Osteocyte (in vitro differentiated cells): Measurements from ENCODE around the gene TAC3. TPM values are rescaled to one million over a fixed set of nuclear protein-coding genes. Genes with fewer than 3 reads are reported as not detected.

Experiments used
- DNase-seq: peaks from one replicate; pipeline ENCODE4 v3.0.0; 2021; ENCODE audit warnings: mixed read lengths; ENCODE audit not compliant: unreplicated experiment; ENCODE audit errors: extremely low spot score
- H3K27ac Mint-ChIP-seq: one replicate; pipeline ENCODE4 v1.8.0; 2021; ENCODE audit warnings: mild to moderate bottlenecking, mixed read lengths; ENCODE audit not compliant: unreplicated experiment
- H3K27me3 Mint-ChIP-seq: one replicate; pipeline ENCODE4 v1.8.0; 2021; ENCODE audit warnings: mixed read lengths; ENCODE audit not compliant: unreplicated experiment
- H3K36me3 Mint-ChIP-seq: one replicate; pipeline ENCODE4 v1.8.0; 2021; ENCODE audit warnings: mixed read lengths; ENCODE audit not compliant: unreplicated experiment
- H3K4me1 Mint-ChIP-seq: one replicate; pipeline ENCODE4 v1.8.0; 2021; ENCODE audit warnings: mixed read lengths; ENCODE audit not compliant: unreplicated experiment
- H3K4me3 Mint-ChIP-seq: one replicate; pipeline ENCODE4 v1.8.0; 2021; ENCODE audit warnings: mild to moderate bottlenecking, moderate library complexity, mixed read lengths; ENCODE audit not compliant: unreplicated experiment
- H3K9me3 Mint-ChIP-seq: one replicate; pipeline ENCODE4 v1.8.0; 2021; ENCODE audit warnings: mixed read lengths; ENCODE audit not compliant: unreplicated experiment
- total RNA-seq: library from RNA; stranded (reverse); gene quantifications from 2 replicates; pipeline ENCODE4 v1.2.1, GENCODE V29; 2021
- TF ChIP-seq, protein P1 (sequence below): fragments of 200-600 bp; sonication (generic); IDR thresholded peaks from 2 replicates; pipeline ENCODE4 v1.5.0; 2021; ENCODE audit warnings: antibody characterized with exemption, mild to moderate bottlenecking, moderate library complexity

Gene TAC3
- total RNA-seq, 1 donor from 2014 or later = not detected

DNA sequence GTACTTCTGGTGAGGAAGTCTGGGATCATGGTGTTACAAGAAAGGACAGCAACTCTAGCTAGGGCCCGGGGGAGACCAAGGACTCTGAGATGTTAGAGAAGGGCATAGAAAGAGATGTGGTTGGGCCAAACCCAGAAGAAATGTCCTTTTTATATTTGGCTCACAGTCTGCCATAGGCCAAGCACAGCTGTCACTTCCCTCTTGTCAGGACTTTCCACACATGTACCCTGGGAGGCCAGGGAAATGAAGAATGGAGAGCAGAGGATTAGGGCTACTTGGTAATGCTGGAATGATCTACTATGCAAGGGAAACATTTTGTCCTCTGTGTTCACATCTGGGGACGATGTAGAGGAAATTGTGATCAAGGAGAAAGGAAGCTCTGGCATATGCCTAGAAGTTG is 24.4 kb upstream of the TAC3 start:
- Mint-ChIP-seq H3K9me3 (no peaks in the 10 kb centered on the region), H3K4me1 (no peaks in the 10 kb centered on the region), H3K36me3 (no peaks in the 10 kb centered on the region), H3K27me3 (peaks cover 56% of the 10 kb centered on the region), H3K4me3 (no peak overlapping the region), H3K27ac (no peak overlapping the region)
- TF ChIP-seq, protein P1, sequence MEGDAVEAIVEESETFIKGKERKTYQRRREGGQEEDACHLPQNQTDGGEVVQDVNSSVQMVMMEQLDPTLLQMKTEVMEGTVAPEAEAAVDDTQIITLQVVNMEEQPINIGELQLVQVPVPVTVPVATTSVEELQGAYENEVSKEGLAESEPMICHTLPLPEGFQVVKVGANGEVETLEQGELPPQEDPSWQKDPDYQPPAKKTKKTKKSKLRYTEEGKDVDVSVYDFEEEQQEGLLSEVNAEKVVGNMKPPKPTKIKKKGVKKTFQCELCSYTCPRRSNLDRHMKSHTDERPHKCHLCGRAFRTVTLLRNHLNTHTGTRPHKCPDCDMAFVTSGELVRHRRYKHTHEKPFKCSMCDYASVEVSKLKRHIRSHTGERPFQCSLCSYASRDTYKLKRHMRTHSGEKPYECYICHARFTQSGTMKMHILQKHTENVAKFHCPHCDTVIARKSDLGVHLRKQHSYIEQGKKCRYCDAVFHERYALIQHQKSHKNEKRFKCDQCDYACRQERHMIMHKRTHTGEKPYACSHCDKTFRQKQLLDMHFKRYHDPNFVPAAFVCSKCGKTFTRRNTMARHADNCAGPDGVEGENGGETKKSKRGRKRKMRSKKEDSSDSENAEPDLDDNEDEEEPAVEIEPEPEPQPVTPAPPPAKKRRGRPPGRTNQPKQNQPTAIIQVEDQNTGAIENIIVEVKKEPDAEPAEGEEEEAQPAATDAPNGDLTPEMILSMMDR = no peak
- no peak for DNase-seq

DNA sequence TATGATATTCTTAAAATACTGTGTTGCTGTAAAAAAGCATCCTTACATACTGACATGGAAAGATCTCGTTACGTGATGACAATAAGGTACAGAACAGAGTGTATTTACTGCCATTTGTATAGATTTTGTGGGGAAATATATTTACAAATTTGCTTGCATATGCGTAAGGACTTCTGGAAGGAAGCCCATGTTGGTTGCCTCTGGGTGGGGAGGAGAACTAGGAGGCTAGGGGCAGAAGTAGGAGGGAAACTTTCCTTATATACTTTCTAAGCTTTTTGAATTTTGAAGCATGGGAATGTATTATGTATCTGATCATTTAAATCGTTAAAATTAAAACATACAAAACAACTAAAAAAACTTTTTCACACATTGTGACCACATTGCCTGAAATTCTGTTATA is 23.9 kb upstream of the TAC3 start:
- H3K36me3 Mint-ChIP-seq = no peaks in the 10 kb centered on the region
- H3K4me1 Mint-ChIP-seq = no peaks in the 10 kb centered on the region
- no peaks in the 10 kb centered on the region for H3K9me3 Mint-ChIP-seq
- peaks cover 59% of the 10 kb centered on the region for H3K27me3 Mint-ChIP-seq
- DNase-seq = no peak
- H3K27ac Mint-ChIP-seq = no peak overlapping the region
- TF ChIP-seq, protein P1 = no peak
- no peak overlapping the region for H3K4me3 Mint-ChIP-seq

DNA sequence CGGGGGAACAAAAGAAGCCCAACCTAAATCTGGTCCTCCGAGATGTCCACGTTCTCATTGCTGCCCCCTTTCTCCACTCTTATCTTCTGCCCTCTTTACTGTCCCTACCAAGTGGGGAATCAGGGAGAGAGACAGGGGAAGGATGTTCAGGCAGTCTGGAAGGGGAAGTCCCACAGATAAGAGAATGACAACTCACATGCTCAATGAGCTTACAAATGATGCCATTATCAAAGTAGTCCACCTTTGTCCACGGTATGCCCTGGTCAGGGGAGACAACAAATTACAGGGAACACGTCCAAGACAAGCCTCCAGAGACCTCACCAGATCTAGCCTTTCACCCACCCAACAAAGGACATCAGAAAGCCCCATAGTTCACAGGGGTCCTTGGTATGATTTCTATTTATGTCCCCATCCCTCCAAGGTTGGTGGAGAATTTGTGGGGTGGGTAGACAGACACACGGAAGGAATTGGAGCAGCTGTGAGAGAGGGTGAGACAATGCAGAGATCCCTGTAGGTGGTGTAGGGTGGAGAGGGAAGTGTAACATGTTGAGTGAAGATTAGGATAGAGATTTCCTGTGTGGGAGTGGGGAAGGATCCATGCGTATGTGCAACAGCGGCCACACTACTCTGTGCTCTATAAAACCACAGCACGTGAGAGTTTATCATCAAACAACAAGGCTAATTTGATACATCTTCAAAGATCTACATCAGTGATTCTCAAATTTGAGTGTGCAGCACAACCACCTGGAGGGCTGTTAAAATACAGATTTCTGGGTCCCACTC is 22.9 kb upstream of the TAC3 start:
- H3K4me3 Mint-ChIP-seq = no peak overlapping the region
- H3K9me3 Mint-ChIP-seq = no peaks in the 10 kb centered on the region
- DNase-seq = no peak
- TF ChIP-seq, protein P1 = no peak
- peaks cover 59% of the 10 kb centered on the region for H3K27me3 Mint-ChIP-seq
- no peaks in the 10 kb centered on the region for H3K36me3 Mint-ChIP-seq
- no peak overlapping the region for H3K27ac Mint-ChIP-seq
- no peaks in the 10 kb centered on the region for H3K4me1 Mint-ChIP-seq

DNA sequence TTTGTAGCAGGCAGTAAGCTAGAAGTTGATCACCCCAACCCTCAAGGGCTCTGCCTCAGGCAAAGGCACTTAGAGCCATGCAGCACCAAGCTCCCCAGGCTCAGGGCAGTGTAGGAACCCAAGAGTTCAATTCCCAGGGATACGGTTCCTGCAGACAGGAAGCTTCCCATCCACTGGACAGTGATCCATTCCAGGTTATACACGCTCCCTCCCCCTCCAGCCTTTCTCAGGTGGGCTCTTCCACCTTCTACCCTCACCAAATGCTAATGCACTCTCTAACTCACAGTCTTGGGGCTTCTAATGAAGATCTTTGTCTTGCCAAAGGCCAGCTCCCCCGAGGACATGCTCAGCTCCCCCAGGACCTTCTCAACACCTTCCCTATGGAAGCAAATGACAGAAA is 20.9 kb upstream of the TAC3 start:
- Mint-ChIP-seq H3K4me1 (no peaks in the 10 kb centered on the region), H3K4me3 (no peak overlapping the region), H3K9me3 (no peaks in the 10 kb centered on the region), H3K36me3 (no peaks in the 10 kb centered on the region), H3K27me3 (peaks cover 54% of the 10 kb centered on the region), H3K27ac (no peak overlapping the region)
- DNase-seq = no peak
- TF ChIP-seq, protein P1 = no peak

DNA sequence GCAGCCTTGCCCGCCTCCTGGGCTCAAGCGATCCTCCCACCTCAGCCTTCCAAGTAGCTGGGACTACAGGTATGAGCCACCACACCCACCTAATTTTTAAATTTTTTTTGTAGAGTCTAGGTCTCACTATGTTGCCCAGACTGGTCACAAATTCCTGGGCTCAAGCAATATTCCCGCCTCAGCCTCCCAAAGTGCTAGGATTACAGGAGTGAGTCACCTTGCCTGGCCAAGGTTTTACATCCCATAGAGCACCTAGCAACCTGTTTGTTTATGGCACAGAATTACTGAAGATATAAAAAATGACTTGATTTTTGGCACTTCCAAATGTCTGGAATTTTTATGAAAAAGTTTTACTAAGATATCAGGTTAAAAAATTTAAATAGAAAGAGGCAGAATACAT is 17.1 kb upstream of the TAC3 start:
- Mint-ChIP-seq H3K27ac (no peak overlapping the region), H3K4me3 (no peak overlapping the region), H3K9me3 (no peaks in the 10 kb centered on the region), H3K36me3 (no peaks in the 10 kb centered on the region), H3K4me1 (no peaks in the 10 kb centered on the region), H3K27me3 (peaks cover 46% of the 10 kb centered on the region)
- no peak for DNase-seq
- TF ChIP-seq, protein P1 = no peak
